HL-60 (cell line): ENCODE data around the gene PCSK7.

ENCODE experiments used
- DNase-seq, 2 experiments: peaks; one replicate each; pipeline ENCODE4 v3.0.0-alpha.2; 2010 to 2020; ENCODE audit warnings: low read depth in 1 of 2, low spot score in 1 of 2
- H3K27ac ChIP-seq: fragments of 250-450 bp; sonication (Bioruptor Pico); replicated peaks from 2 replicates; pipeline ENCODE4 v1.5.1; 2020; ENCODE audit warnings: mild to moderate bottlenecking, moderate library complexity
- H3K27me3 ChIP-seq: fragments of 250-450 bp; sonication (Bioruptor Pico); 2 replicates; pipeline ENCODE4 v1.5.1; 2021; ENCODE audit warnings: mild to moderate bottlenecking, moderate library complexity; ENCODE audit not compliant: insufficient read depth, poor library complexity, severe bottlenecking
- H3K4me3 ChIP-seq: replicated peaks from 2 replicates; pipeline ENCODE4 v1.5.1; 2011; ENCODE audit warnings: mild to moderate bottlenecking, control low read depth, low read length; ENCODE audit not compliant: insufficient read depth
- CTCF ChIP-seq: IDR thresholded peaks from one replicate; pipeline ENCODE4 v1.5.1; 2011; ENCODE audit warnings: low read length, control low read depth, inconsistent platforms; ENCODE audit not compliant: insufficient read depth
- GABPA ChIP-seq: IDR thresholded peaks from 2 replicates; pipeline ENCODE4 v1.6.1; 2012; ENCODE audit warnings: low read depth
- POLR2AphosphoS5 ChIP-seq: IDR thresholded peaks from 2 replicates; pipeline ENCODE4 v1.6.1; 2012; ENCODE audit warnings: low read depth
- REST ChIP-seq: IDR thresholded peaks from 2 replicates; pipeline ENCODE4 v1.6.1; 2012; ENCODE audit warnings: low read depth; ENCODE audit not compliant: insufficient replicate concordance
- SPI1 ChIP-seq: IDR thresholded peaks from 2 replicates; pipeline ENCODE4 v1.6.1; 2012; ENCODE audit warnings: low read depth, mild to moderate bottlenecking, borderline replicate concordance

PCSK7 gene

GRCh38 chr11:117166491-117166890, 65.4 kb downstream of the PCSK7 start:
- no peak for DNase-seq
- TF ChIP-seq POLR2AphosphoS5 (no peak), REST (no peak), SPI1 (no peak), GABPA (no peak), CTCF (no peak)
- no peaks in the 10 kb centered on the region for H3K27me3 ChIP-seq
- H3K27ac ChIP-seq: no peak overlapping the region
- no peak overlapping the region for H3K4me3 ChIP-seq

GRCh38 chr11:117160826-117161225, 71.0 kb downstream of the PCSK7 start:
- TF ChIP-seq SPI1 (no peak), CTCF (no peak), REST (no peak), GABPA (no peak)
- H3K27ac ChIP-seq: no peak overlapping the region
- no peaks in the 10 kb centered on the region for H3K27me3 ChIP-seq
- no peak for DNase-seq
- H3K4me3 ChIP-seq: no peak overlapping the region

GRCh38 chr11:117159892-117160291, 72.0 kb downstream of the PCSK7 start:
- TF ChIP-seq CTCF (no peak), GABPA (no peak)
- DNase-seq: no peak
- no peak overlapping the region for H3K27ac ChIP-seq
- no peak overlapping the region for H3K4me3 ChIP-seq
- no peaks in the 10 kb centered on the region for H3K27me3 ChIP-seq

GRCh38 chr11:117157507-117157906, 74.4 kb downstream of the PCSK7 start:
- TF ChIP-seq POLR2AphosphoS5 (no peak), GABPA (no peak)
- no peak for DNase-seq
- Histone ChIP-seq H3K27me3 (no peaks in the 10 kb centered on the region), H3K27ac (no peak overlapping the region), H3K4me3 (no peak overlapping the region)
